ENCODE results near the gene DNAJC4. TPM values are rescaled to one million over a fixed set of nuclear protein-coding genes. Genes with fewer than 3 reads are reported as not detected.

The DNAJC4 gene
- total RNA-seq, 4 donors from 2014 or later, result 13.8 to 30.0 (median 18.9) TPM

GRCh38 chr11:64276653-64277431 lies 46.5 kb downstream of the DNAJC4 start:
- Histone ChIP-seq H3K36me3 (peaks cover 0 to 15% of the 10 kb centered on the region in 2 donors), H3K27me3 (no peaks in the 10 kb centered on the region), H3K4me1 (peaks cover 3 to 6% of the 10 kb centered on the region in 2 donors), H3K4me3 (no peak overlapping the region), H3K9me3 (no peaks in the 10 kb centered on the region), H3K27ac (no peak overlapping the region)
- TF ChIP-seq, protein P1, sequence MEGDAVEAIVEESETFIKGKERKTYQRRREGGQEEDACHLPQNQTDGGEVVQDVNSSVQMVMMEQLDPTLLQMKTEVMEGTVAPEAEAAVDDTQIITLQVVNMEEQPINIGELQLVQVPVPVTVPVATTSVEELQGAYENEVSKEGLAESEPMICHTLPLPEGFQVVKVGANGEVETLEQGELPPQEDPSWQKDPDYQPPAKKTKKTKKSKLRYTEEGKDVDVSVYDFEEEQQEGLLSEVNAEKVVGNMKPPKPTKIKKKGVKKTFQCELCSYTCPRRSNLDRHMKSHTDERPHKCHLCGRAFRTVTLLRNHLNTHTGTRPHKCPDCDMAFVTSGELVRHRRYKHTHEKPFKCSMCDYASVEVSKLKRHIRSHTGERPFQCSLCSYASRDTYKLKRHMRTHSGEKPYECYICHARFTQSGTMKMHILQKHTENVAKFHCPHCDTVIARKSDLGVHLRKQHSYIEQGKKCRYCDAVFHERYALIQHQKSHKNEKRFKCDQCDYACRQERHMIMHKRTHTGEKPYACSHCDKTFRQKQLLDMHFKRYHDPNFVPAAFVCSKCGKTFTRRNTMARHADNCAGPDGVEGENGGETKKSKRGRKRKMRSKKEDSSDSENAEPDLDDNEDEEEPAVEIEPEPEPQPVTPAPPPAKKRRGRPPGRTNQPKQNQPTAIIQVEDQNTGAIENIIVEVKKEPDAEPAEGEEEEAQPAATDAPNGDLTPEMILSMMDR (IDR thresholded peaks at IDR 0.05 in 4 of 5, conservative IDR thresholded peaks at IDR 0.05 in 1 of 5), result no peak
- no peak for TF ChIP-seq POLR2A (IDR thresholded peaks at IDR 0.05)
- intact Hi-C loops (cut with DNase I; ENCODE audit: low total_unique reads), result no loop called here
- in situ Hi-C loops (cut with MboI; ENCODE audit: low sequenced_read_pairs in 4 of 4), result no loop called here
- no peak for ATAC-seq
- DNase-seq, result no peak

- in situ Hi-C loops (cut with MboI; ENCODE audit: low sequenced_read_pairs in 4 of 4), result no loop called here
- peaks cover 6% of the 10 kb centered on the region in 2 donors for H3K4me1 ChIP-seq
- H3K4me3 ChIP-seq, result no peak overlapping the region
- H3K27ac ChIP-seq, result no peak overlapping the region
- no peaks in the 10 kb centered on the region for H3K27me3 ChIP-seq
- H3K36me3 ChIP-seq, result peaks cover 0 to 20% of the 10 kb centered on the region in 2 donors
- TF ChIP-seq POLR2A (IDR thresholded peaks at IDR 0.05), result no peak
- TF ChIP-seq, protein P1 (IDR thresholded peaks at IDR 0.05 in 4 of 5, conservative IDR thresholded peaks at IDR 0.05 in 1 of 5), result no peak
- H3K9me3 ChIP-seq, result no peaks in the 10 kb centered on the region
- no peak for ATAC-seq
- intact Hi-C loops (cut with DNase I; ENCODE audit: low total_unique reads), result no loop called here
- DNase-seq, result no peak
Observed at GRCh38 chr11:64278576-64279190, 48.3 kb downstream of the DNAJC4 start.

GRCh38 chr11:64281957-64282770 lies 51.8 kb downstream of the DNAJC4 start:
- TF ChIP-seq POLR2A (IDR thresholded peaks at IDR 0.05), result no peak
- TF ChIP-seq, protein P1 (IDR thresholded peaks at IDR 0.05 in 4 of 5, conservative IDR thresholded peaks at IDR 0.05 in 1 of 5), result no peak
- in situ Hi-C loops (cut with MboI; ENCODE audit: low sequenced_read_pairs in 4 of 4), result no loop called here
- DNase-seq (no peak), ATAC-seq (no peak)
- peaks cover 22 to 25% of the 10 kb centered on the region in 2 donors for H3K4me1 ChIP-seq
- no peak overlapping the region for H3K27ac ChIP-seq
- peaks cover 0 to 11% of the 10 kb centered on the region in 2 donors for H3K36me3 ChIP-seq
- H3K4me3 ChIP-seq, result no peak overlapping the region
- intact Hi-C loops (cut with DNase I; ENCODE audit: low total_unique reads), result no loop called here
- no peaks in the 10 kb centered on the region for H3K27me3 ChIP-seq
- no peaks in the 10 kb centered on the region for H3K9me3 ChIP-seq

DNA sequence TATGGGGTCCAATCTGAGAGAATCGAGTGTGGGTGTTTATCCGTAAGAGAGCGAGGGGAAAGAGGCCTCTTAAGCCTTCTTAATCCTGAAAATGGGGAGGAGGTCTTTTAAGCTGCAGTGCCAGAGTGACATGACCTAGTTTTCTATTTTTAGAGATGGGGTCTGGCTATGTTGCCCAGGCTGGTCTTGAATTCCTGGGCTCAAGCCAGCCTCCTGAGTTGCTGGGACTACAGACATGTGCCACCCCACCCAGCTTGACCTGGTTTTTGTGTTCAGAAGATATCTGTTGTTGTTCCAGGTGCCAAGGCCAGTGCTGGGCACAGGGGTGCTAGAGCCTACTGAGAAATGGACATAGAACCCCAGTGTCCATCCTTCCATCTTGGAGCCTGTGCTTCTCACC lies 52.7 kb downstream of the DNAJC4 start:
- DNase-seq (no peak), ATAC-seq (no peak)
- peaks cover 22 to 25% of the 10 kb centered on the region in 2 donors for H3K4me1 ChIP-seq
- peaks cover 0 to 6% of the 10 kb centered on the region in 2 donors for H3K36me3 ChIP-seq
- no peak overlapping the region for H3K4me3 ChIP-seq
- TF ChIP-seq POLR2A (IDR thresholded peaks at IDR 0.05), result no peak
- TF ChIP-seq, protein P1 (IDR thresholded peaks at IDR 0.05 in 4 of 5, conservative IDR thresholded peaks at IDR 0.05 in 1 of 5), result no peak
- no peaks in the 10 kb centered on the region for H3K9me3 ChIP-seq
- intact Hi-C loops (cut with DNase I; ENCODE audit: low total_unique reads) (no loop called here), in situ Hi-C loops (cut with MboI; ENCODE audit: low sequenced_read_pairs in 4 of 4) (no loop called here)
- H3K27me3 ChIP-seq, result no peaks in the 10 kb centered on the region
- no peak overlapping the region for H3K27ac ChIP-seq

Other genes with a start within 250 kb of the DNAJC4 start
- gene OTUB1, start 244.1 kb upstream of the DNAJC4 start, total RNA-seq, result 10 to 100 TPM; 48.0 to 70.3 (median 59.5) TPM
- gene FLRT1, start 194.6 kb upstream of the DNAJC4 start, total RNA-seq, result not detected
- 100 to 1,000 TPM; 162 to 308 (median 205) TPM for gene MACROD1, start 64.4 kb upstream of the DNAJC4 start, total RNA-seq
- 100 to 1,000 TPM; 141 to 193 (median 168) TPM for gene STIP1, start 44.4 kb upstream of the DNAJC4 start, total RNA-seq
- 10 to 100 TPM in 1 of 4 donors, 1 to 10 TPM in 3; 2.8 to 10.4 (median 6.1) TPM for gene FERMT3, start 23.8 kb upstream of the DNAJC4 start, total RNA-seq
- 100 to 1,000 TPM in 3 of 4 donors, 10 to 100 TPM in 1; 80.9 to 231 (median 139) TPM for gene TRPT1, start 4.4 kb upstream of the DNAJC4 start, total RNA-seq
- 10 to 100 TPM; 32.3 to 70.7 (median 53.4) TPM for gene NUDT22, start 4.3 kb upstream of the DNAJC4 start, total RNA-seq
- gene VEGFB, start 4.0 kb downstream of the DNAJC4 start, total RNA-seq, result 10 to 100 TPM; 33.6 to 87.5 (median 58.2) TPM
- gene FKBP2, start 10.5 kb downstream of the DNAJC4 start, total RNA-seq, result 10 to 100 TPM; 20.2 to 54.7 (median 27.6) TPM
- 100 to 1,000 TPM; 144 to 444 (median 237) TPM for gene PPP1R14B, start 16.4 kb downstream of the DNAJC4 start, total RNA-seq
- 1 to 10 TPM; 4.7 to 9.7 (median 6.2) TPM for gene PLCB3, start 21.0 kb downstream of the DNAJC4 start, total RNA-seq
- gene BAD, start 54.1 kb downstream of the DNAJC4 start, total RNA-seq, result 10 to 100 TPM; 27.8 to 88.0 (median 76.3) TPM
- 10 to 100 TPM; 13.8 to 28.9 (median 20.4) TPM for gene GPR137, start 55.3 kb downstream of the DNAJC4 start, total RNA-seq
- not detected for gene KCNK4, start 60.8 kb downstream of the DNAJC4 start, total RNA-seq
- gene CATSPERZ, start 69.8 kb downstream of the DNAJC4 start, total RNA-seq, result not detected
- gene ESRRA, start 75.0 kb downstream of the DNAJC4 start, total RNA-seq, result 100 to 1,000 TPM; 192 to 471 (median 260) TPM
- 100 to 1,000 TPM; 133 to 226 (median 194) TPM for gene TRMT112, start 87.0 kb downstream of the DNAJC4 start, total RNA-seq
- gene PRDX5, start 87.6 kb downstream of the DNAJC4 start, total RNA-seq, result 100 to 1,000 TPM; 170 to 257 (median 219) TPM
- gene CCDC88B, start 109.7 kb downstream of the DNAJC4 start, total RNA-seq, result 1 to 10 TPM in 3 of 4 donors, under 1 TPM in 1; 0.98 to 5.2 (median 2.1) TPM
- gene RPS6KA4, start 128.6 kb downstream of the DNAJC4 start, total RNA-seq, result 10 to 100 TPM; 16.6 to 27.0 (median 17.2) TPM